HG03520 (cell line): ENCODE data around the gene UQCRHL.
"Not testable (repeated sequence)": the region's sequence is repeated elsewhere in the genome, so short reads cannot be mapped to it uniquely, and the experiment has no call there.

Experiments
- ATAC-seq: cut with Tn5 transposase; IDR thresholded peaks from one replicate; pipeline ENCODE4 v1.9.1; 2021; ENCODE audit warnings: mild to moderate bottlenecking, moderate library complexity; ENCODE audit not compliant: unreplicated experiment

Gene UQCRHL

GRCh38 chr1:15807549-15807948, at the start of gene UQCRHL:
UQCRHL (minus strand) TSS chr1:15807649; CDS start chr1:15807649, 0 bp downstream.
- not testable (repeated sequence) for ATAC-seq

GRCh38 chr1:15856888-15857287, 49.4 kb upstream of the UQCRHL start:
- ATAC-seq, result no peak

- ATAC-seq, result no peak
These were observed 45.4 kb upstream of the UQCRHL start for GRCh38 chr1:15852828-15853302.

- no peak for ATAC-seq
These were observed 44.8 kb upstream of the UQCRHL start for GRCh38 chr1:15852036-15852827.

- ATAC-seq, result no peak
These were observed 44.0 kb upstream of the UQCRHL start for GRCh38 chr1:15851210-15852035.

GRCh38 chr1:15850471-15851001, 43.1 kb upstream of the UQCRHL start:
- no peak for ATAC-seq

GRCh38 chr1:15849775-15850324, 42.4 kb upstream of the UQCRHL start:
- ATAC-seq, result no peak

GRCh38 chr1:15848929-15849774, 41.7 kb upstream of the UQCRHL start:
- no peak for ATAC-seq

- peak; percentile 12 for ATAC-seq
These were observed 40.9 kb upstream of the UQCRHL start for GRCh38 chr1:15848143-15848928.

- no peak for ATAC-seq
These were observed 40.4 kb upstream of the UQCRHL start for GRCh38 chr1:15847893-15848142.

- peak; percentile 67 for ATAC-seq
These were observed 39.8 kb upstream of the UQCRHL start, which contains the start of gene SPEN for GRCh38 chr1:15847100-15847892. SPEN (plus strand) TSS chr1:15847707; CDS start chr1:15848068, 361 bp downstream.

GRCh38 chr1:15846056-15846455, 38.6 kb upstream of the UQCRHL start:
- not testable (repeated sequence) for ATAC-seq

- ATAC-seq, result no peak
These were observed 36.5 kb upstream of the UQCRHL start for GRCh38 chr1:15843826-15844572.

- ATAC-seq, result no peak
These were observed 31.3 kb upstream of the UQCRHL start for GRCh38 chr1:15838721-15839120.

- ATAC-seq, result no peak
These were observed 30.5 kb upstream of the UQCRHL start for GRCh38 chr1:15837931-15838330.

GRCh38 chr1:15836772-15837669, 29.6 kb upstream of the UQCRHL start:
- no peak for ATAC-seq

- ATAC-seq, result not testable (repeated sequence)
These were observed 29.0 kb upstream of the UQCRHL start for GRCh38 chr1:15836511-15836771.
